ENCODE data around the gene INHBE. TPM values are rescaled to one million over a fixed set of nuclear protein-coding genes. Genes with fewer than 3 reads are reported as not detected.

The INHBE gene
- total RNA-seq, 1 donor, result 3.3 TPM

DNA sequence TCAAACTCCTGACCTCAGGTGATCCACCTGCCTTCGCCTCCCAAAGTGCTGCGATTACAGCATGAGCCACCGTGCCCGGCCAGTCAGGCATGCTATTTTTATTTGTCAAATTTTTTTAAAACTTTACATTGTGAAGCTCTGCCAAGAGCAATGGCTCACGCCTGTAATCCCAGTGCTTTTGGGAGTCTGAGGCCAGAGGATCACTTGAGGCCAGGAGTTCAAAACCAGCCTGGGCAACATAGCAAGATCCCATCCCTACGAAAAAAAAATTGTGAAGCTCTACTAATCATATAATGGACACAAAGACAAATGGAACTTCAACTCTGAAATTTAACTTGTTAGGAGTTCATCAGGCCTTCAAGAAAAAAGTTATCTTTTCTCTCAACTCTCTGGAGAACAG lies 26.1 kb upstream of the INHBE start:
- Histone ChIP-seq H3K79me2 (ENCODE audit: insufficient read depth, low read length) (peaks cover 58% of the 10 kb centered on the region), H3K4me1 (ENCODE audit: insufficient read depth, low read length) (peaks cover 12% of the 10 kb centered on the region), H3K36me3 (ENCODE audit: insufficient read depth, low read length) (peaks cover 4% of the 10 kb centered on the region), H4K20me1 (ENCODE audit: insufficient read depth, low read length) (peaks cover 5% of the 10 kb centered on the region), H3K27me3 (ENCODE audit: insufficient read depth, low read length) (no peaks in the 10 kb centered on the region), H3K9me3 (ENCODE audit: low read depth, low read length) (no peaks in the 10 kb centered on the region), H2AFZ (ENCODE audit: low read length) (no peak overlapping the region), H3K4me2 (ENCODE audit: insufficient read depth, low read length) (peak overlapping the region; percentile 80), H3K27ac (ENCODE audit: low read depth, low read length) (no peak overlapping the region), H3K4me3 (ENCODE audit: insufficient read depth, low read length) (peak overlapping the region; percentile 77)
- no peak for DNase-seq (ENCODE audit: insufficient read length, low spot score, missing footprints)
- TF ChIP-seq CTCF (IDR thresholded peaks at IDR 0.05; ENCODE audit: extremely low read depth, low read depth, low read length), result no peak

DNA sequence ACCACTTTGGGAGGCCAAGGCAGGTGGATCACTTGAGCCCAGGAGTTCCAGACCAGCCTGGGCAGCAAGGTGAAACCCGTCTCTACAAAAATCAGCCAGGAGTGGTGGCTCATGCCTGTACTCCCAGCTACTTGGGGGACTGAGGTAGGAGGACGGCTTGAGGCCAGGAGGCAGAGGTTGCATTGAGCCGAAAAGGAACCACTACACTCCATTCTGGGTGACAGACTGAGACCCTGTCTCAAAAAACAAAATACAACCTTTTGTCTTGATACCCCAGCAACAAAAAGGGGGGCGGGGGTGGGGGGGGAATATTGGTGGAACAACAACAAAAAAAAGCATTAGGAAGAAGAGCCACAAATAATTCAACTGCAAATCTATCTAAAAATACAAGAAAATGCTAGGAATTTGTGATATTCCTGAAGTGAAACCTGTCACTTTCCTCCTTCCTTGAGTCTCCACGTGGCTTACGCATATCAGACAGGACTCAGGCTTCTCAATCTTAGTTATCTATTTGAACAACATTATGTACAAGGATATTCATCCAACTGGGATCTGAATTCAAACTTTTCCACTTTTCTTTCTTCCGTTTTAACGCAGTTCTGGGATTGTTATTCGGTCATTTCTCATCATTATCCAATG lies 25.5 kb upstream of the INHBE start:
- Histone ChIP-seq H3K27ac (ENCODE audit: low read depth, low read length) (peak overlapping the region; percentile 82), H3K9me3 (ENCODE audit: low read depth, low read length) (no peaks in the 10 kb centered on the region), H4K20me1 (ENCODE audit: insufficient read depth, low read length) (peaks cover 5% of the 10 kb centered on the region), H3K27me3 (ENCODE audit: insufficient read depth, low read length) (no peaks in the 10 kb centered on the region), H3K4me2 (ENCODE audit: insufficient read depth, low read length) (peak overlapping the region; percentile 80), H3K4me3 (ENCODE audit: insufficient read depth, low read length) (peak overlapping the region; percentile 77), H3K4me1 (ENCODE audit: insufficient read depth, low read length) (peaks cover 12% of the 10 kb centered on the region), H3K36me3 (ENCODE audit: insufficient read depth, low read length) (peaks cover 4% of the 10 kb centered on the region), H3K79me2 (ENCODE audit: insufficient read depth, low read length) (peaks cover 51% of the 10 kb centered on the region), H2AFZ (ENCODE audit: low read length) (peak overlapping the region; percentile 64)
- TF ChIP-seq CTCF (IDR thresholded peaks at IDR 0.05; ENCODE audit: extremely low read depth, low read depth, low read length), result no peak
- DNase-seq (ENCODE audit: insufficient read length, low spot score, missing footprints), result peak; percentile 65

GRCh38 chr12:57430112-57430930 lies 24.8 kb upstream of the INHBE start:
- Histone ChIP-seq H3K4me2 (ENCODE audit: insufficient read depth, low read length) (peak overlapping the region; percentile 80), H3K27me3 (ENCODE audit: insufficient read depth, low read length) (no peaks in the 10 kb centered on the region), H3K27ac (ENCODE audit: low read depth, low read length) (peak overlapping the region; percentile 82), H4K20me1 (ENCODE audit: insufficient read depth, low read length) (peaks cover 3% of the 10 kb centered on the region), H2AFZ (ENCODE audit: low read length) (peak overlapping the region; percentile 64), H3K36me3 (ENCODE audit: insufficient read depth, low read length) (peaks cover 4% of the 10 kb centered on the region), H3K79me2 (ENCODE audit: insufficient read depth, low read length) (peaks cover 48% of the 10 kb centered on the region), H3K4me3 (ENCODE audit: insufficient read depth, low read length) (peak overlapping the region; percentile 77), H3K4me1 (ENCODE audit: insufficient read depth, low read length) (peaks cover 12% of the 10 kb centered on the region), H3K9me3 (ENCODE audit: low read depth, low read length) (no peaks in the 10 kb centered on the region)
- DNase-seq (ENCODE audit: insufficient read length, low spot score, missing footprints), result no peak
- no peak for TF ChIP-seq CTCF (IDR thresholded peaks at IDR 0.05; ENCODE audit: extremely low read depth, low read depth, low read length)

DNA sequence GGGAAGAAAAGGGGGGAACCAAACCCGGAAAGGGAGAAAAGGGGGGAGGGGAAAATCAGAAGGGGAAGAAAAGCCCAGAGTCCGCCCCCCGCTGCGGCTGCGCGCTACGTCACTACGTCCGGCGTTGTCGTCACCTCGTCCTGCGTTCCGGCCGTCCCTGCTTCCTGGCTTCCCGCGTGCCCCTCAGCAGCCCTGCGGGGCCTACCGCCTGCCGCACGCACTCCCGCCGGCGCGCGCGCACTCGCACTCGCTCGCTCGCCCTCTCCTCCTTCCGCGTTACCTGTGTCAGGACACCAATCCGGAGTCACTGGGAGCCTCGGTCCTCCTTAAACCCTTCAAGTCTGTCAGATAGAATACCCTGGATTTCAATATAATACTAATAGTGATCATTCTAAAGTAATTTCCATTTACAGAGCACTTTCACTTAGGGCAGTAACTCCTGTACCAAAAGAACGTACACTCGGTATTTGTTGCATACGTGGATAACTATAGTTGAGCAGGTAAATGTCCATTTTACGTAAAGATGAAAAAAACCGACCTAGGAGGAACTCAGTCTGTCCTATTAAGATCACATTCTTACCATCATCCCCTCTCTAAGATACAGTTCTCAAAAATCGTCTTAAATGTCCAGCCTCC lies 24.1 kb upstream of the INHBE start, which contains the start of gene R3HDM2:
Gene R3HDM2, minus strand, starts transcription at position 113 of the 636 bp plus-strand sequence. CDS start 120,615 bp downstream, outside the sequence.
- Histone ChIP-seq H3K4me1 (ENCODE audit: insufficient read depth, low read length) (peaks cover 12% of the 10 kb centered on the region), H2AFZ (ENCODE audit: low read length) (peak within 1 kb of the TSS; percentile 92), H3K4me2 (ENCODE audit: insufficient read depth, low read length) (peak within 1 kb of the TSS; percentile 81), H3K36me3 (ENCODE audit: insufficient read depth, low read length) (no peaks in the 10 kb centered on the region), H3K27me3 (ENCODE audit: insufficient read depth, low read length) (no peaks in the 10 kb centered on the region), H3K4me3 (ENCODE audit: insufficient read depth, low read length) (peak within 1 kb of the TSS; percentile 77), H3K9me3 (ENCODE audit: low read depth, low read length) (no peaks in the 10 kb centered on the region), H3K27ac (ENCODE audit: low read depth, low read length) (peak within 1 kb of the TSS; percentile 89), H4K20me1 (ENCODE audit: insufficient read depth, low read length) (no peaks in the 10 kb centered on the region), H3K79me2 (ENCODE audit: insufficient read depth, low read length) (peaks cover 41% of the 10 kb centered on the region)
- DNase-seq (ENCODE audit: insufficient read length, low spot score, missing footprints), result peak; percentile 100
- no peak for TF ChIP-seq CTCF (IDR thresholded peaks at IDR 0.05; ENCODE audit: extremely low read depth, low read depth, low read length)
